Psoas muscle (tissue), 8 donors: ENCODE measurements around the gene FDXR. TPM values are rescaled to one million over a fixed set of nuclear protein-coding genes. Genes with fewer than 3 reads are reported as not detected.

Experiments used
- ATAC-seq, 4 donors: fragments of 200-7000 bp; cut with Tn5 transposase; one replicate each; pipeline ENCODE4 v1.9.1; 2020; ENCODE audit warnings: moderate library complexity in 3 of 4, mild to moderate bottlenecking in 2 of 4
- DNase-seq, 2 donors: peaks; one replicate each; pipeline ENCODE4 v3.0.0-alpha.2; 2020
- H3K27ac ChIP-seq: fragments of 200-600 bp; one replicate; pipeline ENCODE4 v1.8.0; 2022
- H3K27me3 ChIP-seq, 3 donors: fragments of 200-600 bp in 1 of 3; one replicate each; pipeline versions ENCODE4 v1.6.1 to v1.8.0; 2013 to 2022; ENCODE audit warnings: low read length in 2 of 3, mild to moderate bottlenecking in 2 of 3, moderate library complexity in 1 of 3; ENCODE audit not compliant: insufficient read depth in 3 of 3
- H3K36me3 ChIP-seq, 2 donors: fragments of 200-600 bp in 1 of 2; one replicate each; pipeline versions ENCODE4 v1.6.1 to v1.8.0; 2013 to 2022; ENCODE audit warnings: low read depth in 1 of 2, mild to moderate bottlenecking in 1 of 2, moderate library complexity in 1 of 2; ENCODE audit not compliant: insufficient read depth in 1 of 2
- H3K4me1 ChIP-seq: fragments of 200-600 bp; one replicate; pipeline ENCODE4 v1.8.0; 2022
- H3K4me3 ChIP-seq: fragments of 200-600 bp; one replicate; pipeline ENCODE4 v1.8.0; 2022; ENCODE audit warnings: mild to moderate bottlenecking
- H3K9me3 ChIP-seq: fragments of 200-600 bp; one replicate; pipeline ENCODE4 v1.8.0; 2022
- whole genome bisulfite sequencing, 3 donors: extraction: QIAGEN DNeasy Blood & Tissue Kit; methylation state at CpG; one replicate each; pipeline versions ENCODE4 v1.1.6 to v1.1.7; 2013; 5-methylcytosine and 5-hydroxymethylcytosine counted together
- intact Hi-C, 2 donors: fragments of 100-400 bp; cut with DNase I; formaldehyde crosslinking; loops; one replicate each; pipeline versions ENCODE4 v1.11.0 to v1.14.2; 2022
- polyA plus RNA-seq, 3 donors: library from polyadenylated mRNA; stranded (reverse); fragments of 200-250 nt; gene quantifications; one replicate each; pipeline ENCODE4 v1.2.3, GENCODE V29; 2013
- total RNA-seq, 4 donors: library from RNA; stranded (reverse); fragmentation: NEBNext Ultra II Directional in 2 of 4; extraction: Animal tissue kit (Norgen Biotek cat#: 25700) in 2 of 4; gene quantifications; one replicate each; pipeline versions ENCODE4 v1.2.1 to v1.2.4, GENCODE V29; 2021 to 2023
- TF ChIP-seq, protein P1 (sequence below): fragments of 200-600 bp; IDR thresholded peaks from one replicate; pipeline ENCODE4 v1.8.0; 2022; ENCODE audit warnings: antibody characterized with exemption
- donor health status: healthy with polysubstance abuse.
- donor health status: DM: no; HTN: no; CAD: no; lungs with moderate emphysema.
- donor health status: Bipolar disorder and iron deficiency.
- donor health status: healthy.
- donor health status: DM: yes; HTN: yes; CAD: no.
- donor health status: DM: no; HTN: no; CAD: no.
- donor health status: DM: no; HTN: no; CAD: no.
- donor health status: DM: yes; HTN: yes; CAD: no.

FDXR gene
- total and polyA plus RNA-seq, 7 donors, result 3.0 to 7.9 (median 3.7) TPM

DNA sequence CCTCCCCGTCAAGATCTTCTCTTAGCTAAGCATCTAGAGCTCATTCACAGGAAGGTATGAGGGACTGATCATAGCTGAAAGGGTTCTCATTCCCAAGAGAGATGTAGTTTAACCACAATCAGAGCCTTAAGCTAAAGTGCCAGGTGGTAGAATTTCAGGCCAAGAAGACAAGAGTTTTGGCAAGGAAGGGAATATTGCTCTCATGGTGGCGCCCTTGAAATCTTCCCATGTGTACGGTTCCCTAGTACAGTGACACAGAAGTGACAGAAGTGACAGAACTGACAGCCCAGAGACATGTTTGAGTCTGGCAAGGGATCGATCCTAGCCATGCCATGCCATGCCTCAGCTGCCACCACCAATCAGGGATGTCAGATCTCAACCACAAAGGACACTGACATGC is 15.6 kb downstream of the FDXR start:
- TF ChIP-seq, protein P1, sequence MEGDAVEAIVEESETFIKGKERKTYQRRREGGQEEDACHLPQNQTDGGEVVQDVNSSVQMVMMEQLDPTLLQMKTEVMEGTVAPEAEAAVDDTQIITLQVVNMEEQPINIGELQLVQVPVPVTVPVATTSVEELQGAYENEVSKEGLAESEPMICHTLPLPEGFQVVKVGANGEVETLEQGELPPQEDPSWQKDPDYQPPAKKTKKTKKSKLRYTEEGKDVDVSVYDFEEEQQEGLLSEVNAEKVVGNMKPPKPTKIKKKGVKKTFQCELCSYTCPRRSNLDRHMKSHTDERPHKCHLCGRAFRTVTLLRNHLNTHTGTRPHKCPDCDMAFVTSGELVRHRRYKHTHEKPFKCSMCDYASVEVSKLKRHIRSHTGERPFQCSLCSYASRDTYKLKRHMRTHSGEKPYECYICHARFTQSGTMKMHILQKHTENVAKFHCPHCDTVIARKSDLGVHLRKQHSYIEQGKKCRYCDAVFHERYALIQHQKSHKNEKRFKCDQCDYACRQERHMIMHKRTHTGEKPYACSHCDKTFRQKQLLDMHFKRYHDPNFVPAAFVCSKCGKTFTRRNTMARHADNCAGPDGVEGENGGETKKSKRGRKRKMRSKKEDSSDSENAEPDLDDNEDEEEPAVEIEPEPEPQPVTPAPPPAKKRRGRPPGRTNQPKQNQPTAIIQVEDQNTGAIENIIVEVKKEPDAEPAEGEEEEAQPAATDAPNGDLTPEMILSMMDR, result no peak
- no peaks in the 10 kb centered on the region for H3K36me3 ChIP-seq
- intact Hi-C loops, result no loop called here
- no peaks in the 10 kb centered on the region for H3K9me3 ChIP-seq
- 41 to 44% (median 42%) methylated on average over 4 of the region's 4 CpGs for WGBS, 3 donors
- peaks cover 3 to 84% (median 25%) of the 10 kb centered on the region in 3 donors for H3K27me3 ChIP-seq
- H3K4me1 ChIP-seq, result peaks cover 18% of the 10 kb centered on the region
- no peak overlapping the region for H3K27ac ChIP-seq
- H3K4me3 ChIP-seq, result no peak overlapping the region
- DNase-seq (no peak), ATAC-seq (no peak)

DNA sequence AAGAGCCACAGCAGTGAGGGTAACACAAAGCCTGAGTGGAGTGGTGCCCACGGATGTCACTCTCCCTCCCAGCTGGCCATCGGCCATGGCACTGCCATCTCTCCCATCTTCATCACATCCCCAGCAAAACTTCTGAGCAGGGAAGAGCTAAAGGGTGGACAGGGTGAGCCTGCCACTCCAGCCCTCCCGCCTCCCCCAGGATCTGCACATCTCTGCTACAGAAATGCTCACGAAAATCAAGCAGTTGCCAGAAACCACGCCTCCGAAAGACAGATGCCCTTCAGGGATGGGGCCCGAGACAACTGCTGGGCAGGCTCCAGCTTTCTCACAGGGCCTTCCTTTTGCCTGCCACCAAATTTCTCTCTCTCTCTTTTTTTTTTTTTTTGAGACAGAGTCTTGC is 16.7 kb downstream of the FDXR start:
- DNase-seq (no peak), ATAC-seq (no peak)
- no peak overlapping the region for H3K4me3 ChIP-seq
- H3K27me3 ChIP-seq, result peaks cover 3 to 87% (median 20%) of the 10 kb centered on the region in 3 donors
- peaks cover 11% of the 10 kb centered on the region for H3K4me1 ChIP-seq
- no peaks in the 10 kb centered on the region for H3K36me3 ChIP-seq
- intact Hi-C loops, result no loop called here
- H3K27ac ChIP-seq, result no peak overlapping the region
- WGBS, 3 donors, result 35 to 39% (median 38%) methylated on average over 7 of the region's 7 CpGs
- H3K9me3 ChIP-seq, result no peaks in the 10 kb centered on the region
- TF ChIP-seq, protein P1, result no peak

DNA sequence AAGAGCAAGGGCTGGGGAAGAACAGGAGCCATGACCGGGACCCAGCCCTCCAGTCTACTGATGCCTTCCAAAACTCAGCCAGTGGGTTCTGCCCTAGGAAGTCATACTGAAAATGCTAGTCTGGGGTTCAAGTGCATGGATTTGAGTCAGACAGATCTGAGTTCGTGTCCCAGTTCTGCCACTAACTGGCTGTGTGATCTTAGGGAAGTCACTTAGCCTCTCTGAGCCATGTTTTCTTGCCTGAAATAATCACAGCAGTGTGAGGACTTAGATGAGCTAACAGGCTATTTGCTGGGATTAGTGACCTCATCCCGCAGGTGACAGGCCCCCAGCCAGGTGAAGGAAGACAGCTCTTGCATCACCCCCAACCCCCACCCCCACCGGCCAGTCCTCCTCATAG is 17.5 kb downstream of the FDXR start:
- H3K27ac ChIP-seq, result no peak overlapping the region
- no peak for ATAC-seq
- H3K4me3 ChIP-seq, result no peak overlapping the region
- DNase-seq, result no peak
- H3K9me3 ChIP-seq, result no peaks in the 10 kb centered on the region
- H3K4me1 ChIP-seq, result peaks cover 3% of the 10 kb centered on the region
- TF ChIP-seq, protein P1, result no peak
- WGBS, 3 donors, result 87 to 91% (median 90%) methylated on average over 4 of the region's 4 CpGs
- no peaks in the 10 kb centered on the region for H3K36me3 ChIP-seq
- intact Hi-C loops, result no loop called here
- peaks cover 3 to 86% (median 15%) of the 10 kb centered on the region in 3 donors for H3K27me3 ChIP-seq

DNA sequence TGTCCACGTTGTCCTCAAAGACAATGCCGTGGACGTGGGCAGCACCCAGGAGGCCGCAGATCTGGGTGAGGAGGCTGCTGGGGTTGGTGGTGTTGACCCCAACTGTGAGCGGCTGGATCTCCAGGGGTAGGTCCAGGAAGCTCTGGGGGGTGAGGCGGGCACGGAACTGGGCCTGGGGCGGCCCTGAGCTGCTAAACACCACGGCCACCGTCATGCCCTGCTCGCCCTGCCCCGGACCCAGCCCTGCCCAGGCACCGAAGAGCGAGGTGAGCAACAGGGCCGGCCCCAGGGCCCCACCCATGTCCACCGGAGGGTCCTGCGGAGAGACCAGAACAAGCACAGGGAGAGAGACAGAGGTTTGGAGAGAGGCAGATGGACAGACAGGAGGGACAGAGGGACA is 18.0 kb downstream of the FDXR start:
- Histone ChIP-seq H3K27ac (no peak overlapping the region), H3K36me3 (no peaks in the 10 kb centered on the region), H3K4me3 (no peak overlapping the region), H3K27me3 (peaks cover 3 to 81% (median 17%) of the 10 kb centered on the region in 3 donors), H3K4me1 (no peaks in the 10 kb centered on the region), H3K9me3 (no peaks in the 10 kb centered on the region)
- TF ChIP-seq, protein P1, result no peak
- DNase-seq (no peak), ATAC-seq (no peak)
- WGBS, 3 donors, result 88 to 90% (median 89%) methylated on average over 15 to 17 of the region's 17 CpGs
- intact Hi-C loops, result no loop called here

DNA sequence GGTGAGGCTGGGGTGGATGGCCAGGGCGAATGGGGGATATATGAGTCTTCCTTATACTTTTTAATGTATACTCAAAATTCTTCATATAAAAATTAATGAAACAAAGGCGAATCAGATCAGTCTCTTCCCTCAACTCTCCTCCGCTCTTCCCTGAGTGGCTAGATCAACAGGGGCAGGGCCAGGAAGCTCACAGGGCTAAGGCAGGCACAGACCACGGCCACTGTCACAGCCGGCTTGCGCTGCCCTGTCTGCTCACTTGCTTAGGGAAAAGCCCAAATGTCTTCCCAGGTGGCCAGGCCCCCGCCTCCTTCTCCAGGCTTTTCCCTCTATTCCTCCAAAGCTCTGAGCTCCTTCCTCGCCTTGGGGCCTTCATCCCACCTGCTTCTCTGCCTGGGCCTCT is 19.1 kb downstream of the FDXR start:
- Histone ChIP-seq H3K27me3 (peaks cover 0 to 71% (median 12%) of the 10 kb centered on the region in 3 donors), H3K36me3 (no peaks in the 10 kb centered on the region), H3K27ac (no peak overlapping the region), H3K4me1 (no peaks in the 10 kb centered on the region), H3K9me3 (no peaks in the 10 kb centered on the region), H3K4me3 (no peak overlapping the region)
- DNase-seq (no peak), ATAC-seq (no peak)
- TF ChIP-seq, protein P1, result no peak
- intact Hi-C loops, result no loop called here
- WGBS, 3 donors, result 82 to 91% (median 89%) methylated on average over 8 of the region's 8 CpGs
